K562 (cell line): ENCODE measurements around the gene ANXA2. TPM values are rescaled to one million over a fixed set of nuclear protein-coding genes. Genes with fewer than 3 reads are reported as not detected.
A peak's percentile ranks its signal among the peaks of the same experiment; 100 is the strongest.

Source experiments
- DIDO1 ChIP-seq: fragments of 450-650 bp; IDR thresholded peaks from 2 replicates; pipeline ENCODE4 v1.6.1; 2016; ENCODE audit warnings: low read depth, missing biosample characterization, missing genetic modification characterization
- IFI16 ChIP-seq: fragments of 250-450 bp; sonication (Bioruptor Pico); IDR thresholded peaks from 2 replicates; pipeline ENCODE4 v2.1.2; 2022; ENCODE audit warnings: mild to moderate bottlenecking, inconsistent platforms
- MEIS2 ChIP-seq: fragments of 450-650 bp; IDR thresholded peaks from 2 replicates; pipeline ENCODE4 v1.6.1; 2014; ENCODE audit warnings: mild to moderate bottlenecking; ENCODE audit not compliant: partially characterized antibody
- OTX1 ChIP-seq: fragments of 450-650 bp; formaldehyde crosslinking; IDR thresholded peaks from 2 replicates; pipeline ENCODE4 v1.4.0; 2022; ENCODE audit warnings: mild to moderate bottlenecking
- POLR2A ChIP-seq: fragments of 450-650 bp; conservative IDR thresholded peaks from 2 replicates; pipeline ENCODE4 v1.6.1; 2016
- SMARCA4 ChIP-seq: fragments of 450-650 bp; IDR thresholded peaks from 2 replicates; pipeline ENCODE4 v1.6.1; 2016
- SREBF1 ChIP-seq: fragments of 150-350 bp; IDR thresholded peaks from 2 replicates; pipeline ENCODE4 v1.6.1; 2014; ENCODE audit warnings: antibody characterized with exemption, low read depth, low read length, borderline replicate concordance
- TEAD2 ChIP-seq: fragments of 450-650 bp; IDR thresholded peaks from 2 replicates; pipeline ENCODE4 v1.6.1; 2016; ENCODE audit warnings: missing genetic modification characterization, control low read depth, missing compliant biosample characterization
- polyA plus RNA-seq, 8 experiments: library from polyadenylated mRNA; depleted of rRNA in 4 of 8; stranded (reverse) in 5 of 8; unstranded in 3 of 8; fragments of >200 nt; fragmentation: Nextera tagmentation in 2 of 8; fragmentation: Illumina TruSeq in 1 of 8; extraction: Ambion mirVana in 2 of 8; extraction: Trizol in 1 of 8; gene quantifications; 2 replicates each; pipeline versions ENCODE4 v1.2.1 to v1.2.3, GENCODE V29; 2011 to 2014; ENCODE audit warnings: inconsistent platforms in 1 of 8, missing spikeins in 1 of 8
- total RNA-seq, 7 experiments: library from RNA; depleted of rRNA in 6 of 7; stranded (reverse); fragments of >200 nt in 6 of 7; fragmentation: Illumina TruSeq in 2 of 7; extraction: Trizol in 2 of 7; gene quantifications; 2 replicates each; pipeline versions ENCODE4 v1.2.1 to v1.2.3, GENCODE V29; 2011 to 2021; ENCODE audit warnings: low replicate concordance in 1 of 7
- TF ChIP-seq, protein P1 (sequence below): fragments of 450-650 bp; IDR thresholded peaks from 2 replicates; pipeline ENCODE4 v1.6.1; 2016; ENCODE audit warnings: low read depth
- TF ChIP-seq, protein P2 (sequence below): sonication (generic); formaldehyde crosslinking; IDR thresholded peaks from 2 replicates; pipeline ENCODE4 v1.9.0; 2022; ENCODE audit warnings: mild to moderate bottlenecking, missing genetic modification reagents
- TF ChIP-seq, protein P3 (sequence below): fragments of 450-650 bp; IDR thresholded peaks from 2 replicates; pipeline ENCODE4 v1.6.1; 2017; ENCODE audit warnings: antibody characterized with exemption
- TF ChIP-seq, protein P4 (sequence below): fragments of 250-450 bp; sonication (Bioruptor Pico); IDR thresholded peaks from 2 replicates; pipeline ENCODE4 v1.4.0; 2020; ENCODE audit warnings: mild to moderate bottlenecking, moderate library complexity, borderline replicate concordance
- TF ChIP-seq, protein P5 (sequence below): fragments of 150-350 bp; conservative IDR thresholded peaks from 2 replicates; pipeline ENCODE4 v1.6.1; 2014; ENCODE audit warnings: low read length

The ANXA2 gene
- total and polyA plus RNA-seq, 9 of the 15 experiments (the other 6 are each of a cell fraction or from before 2014, with no cell fraction given), result 301 to 1,102 (median 452) TPM

DNA sequence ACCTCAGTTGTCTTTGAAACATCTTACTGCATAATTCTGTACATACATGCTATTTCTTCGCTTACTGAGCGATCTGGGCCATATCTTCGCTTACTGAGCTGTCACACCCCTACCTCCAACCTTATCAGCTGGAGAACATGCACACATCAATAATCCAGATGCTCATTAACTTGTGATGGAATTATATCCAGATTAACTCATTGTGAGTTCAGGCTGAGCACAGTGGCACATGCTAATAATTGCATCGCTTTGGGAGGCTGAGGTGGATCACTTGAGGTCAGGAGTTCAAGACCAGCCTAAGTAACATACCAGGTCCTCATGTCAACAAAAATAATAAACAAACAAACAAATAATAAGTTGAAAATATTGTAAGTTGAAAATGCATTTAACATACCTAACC, 19.3 kb upstream of the ANXA2 start (continued):
- TF ChIP-seq, protein P1, sequence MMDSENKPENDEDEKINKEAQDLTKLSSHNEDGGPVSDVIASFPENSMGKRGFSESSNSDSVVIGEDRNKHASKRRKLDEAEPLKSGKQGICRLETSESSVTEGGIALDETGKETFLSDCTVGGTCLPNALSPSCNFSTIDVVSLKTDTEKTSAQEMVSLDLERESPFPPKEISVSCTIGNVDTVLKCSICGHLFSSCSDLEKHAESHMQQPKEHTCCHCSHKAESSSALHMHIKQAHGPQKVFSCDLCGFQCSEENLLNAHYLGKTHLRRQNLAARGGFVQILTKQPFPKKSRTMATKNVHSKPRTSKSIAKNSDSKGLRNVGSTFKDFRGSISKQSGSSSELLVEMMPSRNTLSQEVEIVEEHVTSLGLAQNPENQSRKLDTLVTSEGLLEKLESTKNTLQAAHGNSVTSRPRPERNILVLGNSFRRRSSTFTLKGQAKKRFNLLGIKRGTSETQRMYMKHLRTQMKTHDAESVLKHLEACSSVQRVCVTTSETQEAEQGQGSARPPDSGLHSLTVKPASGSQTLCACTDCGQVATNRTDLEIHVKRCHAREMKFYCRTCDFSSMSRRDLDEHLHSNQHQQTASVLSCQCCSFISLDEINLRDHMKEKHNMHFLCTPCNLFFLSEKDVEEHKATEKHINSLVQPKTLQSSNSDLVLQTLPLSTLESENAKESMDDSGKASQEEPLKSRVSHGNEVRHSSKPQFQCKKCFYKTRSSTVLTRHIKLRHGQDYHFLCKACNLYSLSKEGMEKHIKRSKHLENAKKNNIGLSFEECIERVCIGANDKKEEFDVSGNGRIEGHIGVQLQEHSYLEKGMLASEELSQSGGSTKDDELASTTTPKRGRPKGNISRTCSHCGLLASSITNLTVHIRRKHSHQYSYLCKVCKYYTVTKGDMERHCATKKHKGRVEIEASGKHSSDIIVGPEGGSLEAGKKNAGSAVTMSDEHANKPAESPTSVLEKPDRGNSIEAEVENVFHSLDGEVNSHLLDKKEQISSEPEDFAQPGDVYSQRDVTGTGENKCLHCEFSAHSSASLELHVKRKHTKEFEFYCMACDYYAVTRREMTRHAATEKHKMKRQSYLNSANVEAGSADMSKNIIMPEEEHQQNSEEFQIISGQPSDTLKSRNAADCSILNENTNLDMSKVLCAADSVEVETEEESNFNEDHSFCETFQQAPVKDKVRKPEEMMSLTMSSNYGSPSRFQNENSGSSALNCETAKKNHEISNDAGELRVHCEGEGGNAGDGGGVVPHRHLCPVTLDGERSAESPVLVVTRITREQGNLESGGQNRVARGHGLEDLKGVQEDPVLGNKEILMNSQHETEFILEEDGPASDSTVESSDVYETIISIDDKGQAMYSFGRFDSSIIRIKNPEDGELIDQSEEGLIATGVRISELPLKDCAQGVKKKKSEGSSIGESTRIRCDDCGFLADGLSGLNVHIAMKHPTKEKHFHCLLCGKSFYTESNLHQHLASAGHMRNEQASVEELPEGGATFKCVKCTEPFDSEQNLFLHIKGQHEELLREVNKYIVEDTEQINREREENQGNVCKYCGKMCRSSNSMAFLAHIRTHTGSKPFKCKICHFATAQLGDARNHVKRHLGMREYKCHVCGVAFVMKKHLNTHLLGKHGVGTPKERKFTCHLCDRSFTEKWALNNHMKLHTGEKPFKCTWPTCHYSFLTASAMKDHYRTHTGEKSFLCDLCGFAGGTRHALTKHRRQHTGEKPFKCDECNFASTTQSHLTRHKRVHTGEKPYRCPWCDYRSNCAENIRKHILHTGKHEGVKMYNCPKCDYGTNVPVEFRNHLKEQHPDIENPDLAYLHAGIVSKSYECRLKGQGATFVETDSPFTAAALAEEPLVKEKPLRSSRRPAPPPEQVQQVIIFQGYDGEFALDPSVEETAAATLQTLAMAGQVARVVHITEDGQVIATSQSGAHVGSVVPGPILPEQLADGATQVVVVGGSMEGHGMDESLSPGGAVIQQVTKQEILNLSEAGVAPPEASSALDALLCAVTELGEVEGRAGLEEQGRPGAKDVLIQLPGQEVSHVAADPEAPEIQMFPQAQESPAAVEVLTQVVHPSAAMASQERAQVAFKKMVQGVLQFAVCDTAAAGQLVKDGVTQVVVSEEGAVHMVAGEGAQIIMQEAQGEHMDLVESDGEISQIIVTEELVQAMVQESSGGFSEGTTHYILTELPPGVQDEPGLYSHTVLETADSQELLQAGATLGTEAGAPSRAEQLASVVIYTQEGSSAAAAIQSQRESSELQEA, result no peak
- TF ChIP-seq, protein P2, sequence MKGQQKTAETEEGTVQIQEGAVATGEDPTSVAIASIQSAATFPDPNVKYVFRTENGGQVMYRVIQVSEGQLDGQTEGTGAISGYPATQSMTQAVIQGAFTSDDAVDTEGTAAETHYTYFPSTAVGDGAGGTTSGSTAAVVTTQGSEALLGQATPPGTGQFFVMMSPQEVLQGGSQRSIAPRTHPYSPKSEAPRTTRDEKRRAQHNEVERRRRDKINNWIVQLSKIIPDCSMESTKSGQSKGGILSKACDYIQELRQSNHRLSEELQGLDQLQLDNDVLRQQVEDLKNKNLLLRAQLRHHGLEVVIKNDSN (CRISPR knock-in tag), result no peak
- TF ChIP-seq, protein P3, sequence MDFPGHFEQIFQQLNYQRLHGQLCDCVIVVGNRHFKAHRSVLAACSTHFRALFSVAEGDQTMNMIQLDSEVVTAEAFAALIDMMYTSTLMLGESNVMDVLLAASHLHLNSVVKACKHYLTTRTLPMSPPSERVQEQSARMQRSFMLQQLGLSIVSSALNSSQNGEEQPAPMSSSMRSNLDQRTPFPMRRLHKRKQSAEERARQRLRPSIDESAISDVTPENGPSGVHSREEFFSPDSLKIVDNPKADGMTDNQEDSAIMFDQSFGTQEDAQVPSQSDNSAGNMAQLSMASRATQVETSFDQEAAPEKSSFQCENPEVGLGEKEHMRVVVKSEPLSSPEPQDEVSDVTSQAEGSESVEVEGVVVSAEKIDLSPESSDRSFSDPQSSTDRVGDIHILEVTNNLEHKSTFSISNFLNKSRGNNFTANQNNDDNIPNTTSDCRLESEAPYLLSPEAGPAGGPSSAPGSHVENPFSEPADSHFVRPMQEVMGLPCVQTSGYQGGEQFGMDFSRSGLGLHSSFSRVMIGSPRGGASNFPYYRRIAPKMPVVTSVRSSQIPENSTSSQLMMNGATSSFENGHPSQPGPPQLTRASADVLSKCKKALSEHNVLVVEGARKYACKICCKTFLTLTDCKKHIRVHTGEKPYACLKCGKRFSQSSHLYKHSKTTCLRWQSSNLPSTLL, result no peak
- TF ChIP-seq, protein P4, sequence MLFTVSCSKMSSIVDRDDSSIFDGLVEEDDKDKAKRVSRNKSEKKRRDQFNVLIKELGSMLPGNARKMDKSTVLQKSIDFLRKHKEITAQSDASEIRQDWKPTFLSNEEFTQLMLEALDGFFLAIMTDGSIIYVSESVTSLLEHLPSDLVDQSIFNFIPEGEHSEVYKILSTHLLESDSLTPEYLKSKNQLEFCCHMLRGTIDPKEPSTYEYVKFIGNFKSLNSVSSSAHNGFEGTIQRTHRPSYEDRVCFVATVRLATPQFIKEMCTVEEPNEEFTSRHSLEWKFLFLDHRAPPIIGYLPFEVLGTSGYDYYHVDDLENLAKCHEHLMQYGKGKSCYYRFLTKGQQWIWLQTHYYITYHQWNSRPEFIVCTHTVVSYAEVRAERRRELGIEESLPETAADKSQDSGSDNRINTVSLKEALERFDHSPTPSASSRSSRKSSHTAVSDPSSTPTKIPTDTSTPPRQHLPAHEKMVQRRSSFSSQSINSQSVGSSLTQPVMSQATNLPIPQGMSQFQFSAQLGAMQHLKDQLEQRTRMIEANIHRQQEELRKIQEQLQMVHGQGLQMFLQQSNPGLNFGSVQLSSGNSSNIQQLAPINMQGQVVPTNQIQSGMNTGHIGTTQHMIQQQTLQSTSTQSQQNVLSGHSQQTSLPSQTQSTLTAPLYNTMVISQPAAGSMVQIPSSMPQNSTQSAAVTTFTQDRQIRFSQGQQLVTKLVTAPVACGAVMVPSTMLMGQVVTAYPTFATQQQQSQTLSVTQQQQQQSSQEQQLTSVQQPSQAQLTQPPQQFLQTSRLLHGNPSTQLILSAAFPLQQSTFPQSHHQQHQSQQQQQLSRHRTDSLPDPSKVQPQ (CRISPR knock-in tag), result no peak
- TF ChIP-seq DIDO1 (tag) (no peak), TEAD2 (tag) (no peak), MEIS2 (peak; percentile 73), IFI16 (no peak), OTX1 (no peak), POLR2A (no peak), SMARCA4 (peak; percentile 48), SREBF1 (no peak)
- TF ChIP-seq, protein P5, sequence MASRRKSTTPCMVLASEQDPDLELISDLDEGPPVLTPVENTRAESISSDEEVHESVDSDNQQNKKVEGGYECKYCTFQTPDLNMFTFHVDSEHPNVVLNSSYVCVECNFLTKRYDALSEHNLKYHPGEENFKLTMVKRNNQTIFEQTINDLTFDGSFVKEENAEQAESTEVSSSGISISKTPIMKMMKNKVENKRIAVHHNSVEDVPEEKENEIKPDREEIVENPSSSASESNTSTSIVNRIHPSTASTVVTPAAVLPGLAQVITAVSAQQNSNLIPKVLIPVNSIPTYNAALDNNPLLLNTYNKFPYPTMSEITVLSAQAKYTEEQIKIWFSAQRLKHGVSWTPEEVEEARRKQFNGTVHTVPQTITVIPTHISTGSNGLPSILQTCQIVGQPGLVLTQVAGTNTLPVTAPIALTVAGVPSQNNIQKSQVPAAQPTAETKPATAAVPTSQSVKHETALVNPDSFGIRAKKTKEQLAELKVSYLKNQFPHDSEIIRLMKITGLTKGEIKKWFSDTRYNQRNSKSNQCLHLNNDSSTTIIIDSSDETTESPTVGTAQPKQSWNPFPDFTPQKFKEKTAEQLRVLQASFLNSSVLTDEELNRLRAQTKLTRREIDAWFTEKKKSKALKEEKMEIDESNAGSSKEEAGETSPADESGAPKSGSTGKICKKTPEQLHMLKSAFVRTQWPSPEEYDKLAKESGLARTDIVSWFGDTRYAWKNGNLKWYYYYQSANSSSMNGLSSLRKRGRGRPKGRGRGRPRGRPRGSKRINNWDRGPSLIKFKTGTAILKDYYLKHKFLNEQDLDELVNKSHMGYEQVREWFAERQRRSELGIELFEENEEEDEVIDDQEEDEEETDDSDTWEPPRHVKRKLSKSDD, result no peak
